ENCODE results near the gene ATP6V0E2. TPM values are rescaled to one million over a fixed set of nuclear protein-coding genes. Genes with fewer than 3 reads are reported as not detected.

The ATP6V0E2 gene
- total RNA-seq, 4 donors from 2014 or later: 9.3 to 33.6 (median 20.6) TPM

DNA sequence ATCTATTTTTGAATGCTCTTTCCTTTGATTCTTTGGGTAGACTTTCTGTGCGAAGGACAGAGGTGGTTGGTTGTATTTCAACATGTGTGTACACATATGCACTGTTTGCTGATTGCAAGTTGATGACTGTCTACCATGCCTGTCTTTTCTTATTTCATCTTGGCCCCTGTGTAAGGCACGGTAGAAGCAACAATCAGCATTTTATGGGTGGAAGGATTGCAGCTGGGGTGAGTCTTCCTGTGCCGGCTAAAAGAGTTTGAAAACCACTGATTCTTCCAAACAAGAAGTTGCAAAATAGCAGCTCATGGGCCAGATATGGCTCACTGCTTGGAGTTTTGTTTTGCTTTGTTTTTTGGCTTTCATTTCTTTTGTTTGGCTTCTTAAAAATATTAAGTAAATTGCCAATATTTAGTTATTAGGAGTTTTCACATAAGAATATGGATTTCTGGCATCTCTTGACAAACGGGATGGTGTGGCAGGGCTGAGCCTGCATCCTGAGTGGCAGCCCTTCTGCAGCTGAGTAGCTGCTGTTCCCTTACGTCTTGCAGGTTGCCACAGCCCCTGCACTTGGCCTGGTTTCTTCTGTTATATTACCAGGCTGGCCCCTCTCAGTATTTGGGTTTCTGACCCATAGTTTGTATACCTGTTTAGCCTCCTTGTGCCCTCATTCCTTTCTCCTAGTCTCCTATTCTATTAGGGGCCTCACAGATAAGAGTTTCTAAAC lies 28.4 kb upstream of the ATP6V0E2 start:
- H3K4me3 ChIP-seq (ENCODE audit: low read depth, poor library complexity, severe bottlenecking): no peak overlapping the region
- no peak for TF ChIP-seq POLR2A (IDR thresholded peaks at IDR 0.05)
- TF ChIP-seq, protein P1, sequence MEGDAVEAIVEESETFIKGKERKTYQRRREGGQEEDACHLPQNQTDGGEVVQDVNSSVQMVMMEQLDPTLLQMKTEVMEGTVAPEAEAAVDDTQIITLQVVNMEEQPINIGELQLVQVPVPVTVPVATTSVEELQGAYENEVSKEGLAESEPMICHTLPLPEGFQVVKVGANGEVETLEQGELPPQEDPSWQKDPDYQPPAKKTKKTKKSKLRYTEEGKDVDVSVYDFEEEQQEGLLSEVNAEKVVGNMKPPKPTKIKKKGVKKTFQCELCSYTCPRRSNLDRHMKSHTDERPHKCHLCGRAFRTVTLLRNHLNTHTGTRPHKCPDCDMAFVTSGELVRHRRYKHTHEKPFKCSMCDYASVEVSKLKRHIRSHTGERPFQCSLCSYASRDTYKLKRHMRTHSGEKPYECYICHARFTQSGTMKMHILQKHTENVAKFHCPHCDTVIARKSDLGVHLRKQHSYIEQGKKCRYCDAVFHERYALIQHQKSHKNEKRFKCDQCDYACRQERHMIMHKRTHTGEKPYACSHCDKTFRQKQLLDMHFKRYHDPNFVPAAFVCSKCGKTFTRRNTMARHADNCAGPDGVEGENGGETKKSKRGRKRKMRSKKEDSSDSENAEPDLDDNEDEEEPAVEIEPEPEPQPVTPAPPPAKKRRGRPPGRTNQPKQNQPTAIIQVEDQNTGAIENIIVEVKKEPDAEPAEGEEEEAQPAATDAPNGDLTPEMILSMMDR (IDR thresholded peaks at IDR 0.05): no peak
- 76 to 77% methylated on average over 5 of the region's 5 CpGs for WGBS, 2 donors
- no peak for DNase-seq (ENCODE audit: low spot score in 2 of 2)
- intact Hi-C loops (cut with DNase I; ENCODE audit: low total_unique reads): no loop called here

DNA sequence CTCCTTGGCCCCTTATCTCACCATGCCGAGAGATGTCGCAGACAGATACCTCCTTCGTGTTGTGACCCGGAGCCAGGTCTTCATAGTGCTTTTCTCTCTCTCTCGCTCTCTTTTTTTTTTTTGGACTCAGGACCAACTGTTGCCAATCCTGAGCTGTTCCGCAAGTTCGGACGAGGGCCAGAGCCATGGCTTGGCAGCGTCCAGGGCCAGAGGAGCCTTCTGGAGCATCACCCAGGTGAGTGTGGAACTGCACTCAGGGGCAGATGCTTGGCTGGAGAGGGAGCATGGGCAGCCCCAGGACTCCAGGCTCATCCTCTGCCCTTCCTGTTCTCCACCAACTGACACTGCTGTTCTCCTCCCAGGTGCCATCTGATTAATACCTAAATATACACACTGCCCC lies 27.7 kb upstream of the ATP6V0E2 start:
- H3K4me3 ChIP-seq (ENCODE audit: low read depth, poor library complexity, severe bottlenecking): no peak overlapping the region
- TF ChIP-seq, protein P1 (IDR thresholded peaks at IDR 0.05): no peak
- TF ChIP-seq POLR2A (IDR thresholded peaks at IDR 0.05): no peak
- WGBS, 2 donors: 88 to 89% methylated on average over 9 of the region's 9 CpGs
- intact Hi-C loops (cut with DNase I; ENCODE audit: low total_unique reads): no loop called here
- DNase-seq (ENCODE audit: low spot score in 2 of 2): no peak

DNA sequence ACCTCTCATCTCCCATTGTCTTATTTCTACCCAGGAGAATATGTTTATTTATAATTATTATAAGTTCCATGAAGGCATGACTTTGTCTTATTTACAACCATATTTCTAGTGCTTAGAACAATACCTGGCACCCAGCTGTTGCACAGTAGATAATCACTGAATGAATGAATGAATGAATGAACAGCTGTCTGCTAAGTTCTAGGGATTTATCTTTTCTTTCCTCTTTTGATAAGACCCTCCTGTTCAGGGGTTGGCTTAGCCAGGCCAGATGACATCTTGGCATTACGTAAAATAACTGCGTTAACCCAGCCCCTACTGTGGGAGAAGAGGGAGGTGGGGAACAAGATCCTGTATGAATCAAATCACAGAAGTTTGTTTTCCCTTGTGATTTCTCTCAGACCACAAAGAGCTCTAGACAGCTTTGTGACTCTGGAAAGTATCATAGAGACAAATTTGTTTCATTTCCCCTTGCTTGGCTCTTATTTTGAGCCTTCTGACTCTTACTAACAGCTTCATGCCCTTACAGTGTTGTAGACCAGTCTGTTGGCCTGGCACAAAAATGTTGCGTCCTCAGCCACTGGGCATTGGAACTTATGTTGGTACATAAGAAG lies 27.2 kb upstream of the ATP6V0E2 start:
- intact Hi-C loops (cut with DNase I; ENCODE audit: low total_unique reads): no loop called here
- H3K4me3 ChIP-seq (ENCODE audit: low read depth, poor library complexity, severe bottlenecking): no peak overlapping the region
- DNase-seq (ENCODE audit: low spot score in 2 of 2): no peak
- TF ChIP-seq, protein P1 (IDR thresholded peaks at IDR 0.05): no peak
- no peak for TF ChIP-seq POLR2A (IDR thresholded peaks at IDR 0.05)
- WGBS, 2 donors: 99 to 100% methylated on average over 3 of the region's 3 CpGs

DNA sequence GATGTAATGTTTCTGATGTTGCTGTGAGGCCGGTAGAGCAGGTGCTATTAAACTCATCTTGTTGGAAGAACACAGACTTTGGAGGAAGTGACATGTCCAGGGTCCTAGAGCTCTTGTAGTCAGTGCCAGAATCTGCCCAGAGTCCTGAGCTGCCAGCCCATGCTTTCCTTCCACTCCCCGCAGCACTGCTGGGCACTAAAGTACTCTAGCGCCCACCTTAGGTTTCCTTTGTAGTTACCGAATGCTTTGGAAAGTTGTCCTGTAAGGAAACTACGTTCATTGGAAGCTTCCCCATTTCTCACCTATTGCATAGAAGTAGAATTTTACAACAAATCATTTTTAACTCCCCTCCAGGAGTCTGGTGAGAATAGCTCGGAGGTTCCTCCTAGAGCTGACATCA lies 24.6 kb upstream of the ATP6V0E2 start:
- TF ChIP-seq, protein P1 (IDR thresholded peaks at IDR 0.05): no peak
- TF ChIP-seq POLR2A (IDR thresholded peaks at IDR 0.05): no peak
- 91 to 95% methylated on average over 6 of the region's 6 CpGs for WGBS, 2 donors
- intact Hi-C loops (cut with DNase I; ENCODE audit: low total_unique reads): no loop called here
- DNase-seq (ENCODE audit: low spot score in 2 of 2): no peak
- no peak overlapping the region for H3K4me3 ChIP-seq (ENCODE audit: low read depth, poor library complexity, severe bottlenecking)

DNA sequence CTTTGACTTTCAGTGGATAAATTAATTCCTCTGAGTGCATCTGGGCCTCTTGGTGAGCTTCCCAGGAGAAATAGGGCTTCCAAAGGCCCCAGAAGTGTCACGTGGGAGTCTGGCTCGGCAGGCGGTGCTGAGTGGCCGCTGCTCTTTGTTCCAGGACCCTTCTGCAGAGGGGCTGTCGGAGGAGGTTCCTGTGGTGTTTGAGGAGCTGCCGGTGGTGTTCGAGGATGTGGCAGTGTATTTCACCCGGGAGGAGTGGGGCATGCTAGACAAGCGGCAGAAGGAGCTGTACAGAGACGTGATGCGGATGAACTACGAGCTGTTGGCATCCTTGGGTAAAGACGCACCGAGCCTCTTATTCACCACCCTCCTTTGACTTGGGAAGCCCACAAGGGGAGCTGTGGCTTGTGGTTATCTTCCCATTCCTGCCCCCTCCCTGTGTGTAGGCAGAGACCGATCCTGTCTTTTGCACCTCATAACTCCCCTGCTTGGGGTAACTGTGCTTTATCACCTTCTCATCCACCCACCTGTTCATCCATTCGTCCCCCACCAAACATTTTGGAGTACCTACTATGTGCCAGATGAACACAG lies 23.7 kb upstream of the ATP6V0E2 start:
- intact Hi-C loops (cut with DNase I; ENCODE audit: low total_unique reads): no loop called here
- TF ChIP-seq, protein P1 (IDR thresholded peaks at IDR 0.05): no peak
- TF ChIP-seq POLR2A (IDR thresholded peaks at IDR 0.05): no peak
- DNase-seq (ENCODE audit: low spot score in 2 of 2): no peak
- 84 to 90% methylated on average over 16 of the region's 16 CpGs for WGBS, 2 donors
- H3K4me3 ChIP-seq (ENCODE audit: low read depth, poor library complexity, severe bottlenecking): no peak overlapping the region

Data from lower leg skin (tissue), 4 donors.